Germinal center (tissue), 1 donor: ENCODE data around the gene RNF217.
"Not testable (repeated sequence)": the region's sequence is repeated elsewhere in the genome, so short reads cannot be mapped to it uniquely, and the experiment has no call there.

Source experiments
- DNase-seq: peaks from one replicate; pipeline ENCODE4 v3.0.0; 2012; ENCODE audit warnings: mixed read lengths, low spot score

RNF217 gene, protein sequence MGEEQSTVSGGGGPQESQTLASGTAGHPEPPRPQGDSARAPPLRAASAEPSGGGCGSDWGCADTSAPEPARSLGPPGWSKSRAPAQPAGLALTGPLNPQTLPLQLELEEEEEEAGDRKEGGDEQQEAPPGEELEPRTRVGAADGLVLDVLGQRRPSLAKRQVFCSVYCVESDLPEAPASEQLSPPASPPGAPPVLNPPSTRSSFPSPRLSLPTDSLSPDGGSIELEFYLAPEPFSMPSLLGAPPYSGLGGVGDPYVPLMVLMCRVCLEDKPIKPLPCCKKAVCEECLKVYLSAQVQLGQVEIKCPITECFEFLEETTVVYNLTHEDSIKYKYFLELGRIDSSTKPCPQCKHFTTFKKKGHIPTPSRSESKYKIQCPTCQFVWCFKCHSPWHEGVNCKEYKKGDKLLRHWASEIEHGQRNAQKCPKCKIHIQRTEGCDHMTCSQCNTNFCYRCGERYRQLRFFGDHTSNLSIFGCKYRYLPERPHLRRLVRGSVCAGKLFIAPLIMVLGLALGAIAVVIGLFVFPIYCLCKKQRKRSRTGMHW

DNA sequence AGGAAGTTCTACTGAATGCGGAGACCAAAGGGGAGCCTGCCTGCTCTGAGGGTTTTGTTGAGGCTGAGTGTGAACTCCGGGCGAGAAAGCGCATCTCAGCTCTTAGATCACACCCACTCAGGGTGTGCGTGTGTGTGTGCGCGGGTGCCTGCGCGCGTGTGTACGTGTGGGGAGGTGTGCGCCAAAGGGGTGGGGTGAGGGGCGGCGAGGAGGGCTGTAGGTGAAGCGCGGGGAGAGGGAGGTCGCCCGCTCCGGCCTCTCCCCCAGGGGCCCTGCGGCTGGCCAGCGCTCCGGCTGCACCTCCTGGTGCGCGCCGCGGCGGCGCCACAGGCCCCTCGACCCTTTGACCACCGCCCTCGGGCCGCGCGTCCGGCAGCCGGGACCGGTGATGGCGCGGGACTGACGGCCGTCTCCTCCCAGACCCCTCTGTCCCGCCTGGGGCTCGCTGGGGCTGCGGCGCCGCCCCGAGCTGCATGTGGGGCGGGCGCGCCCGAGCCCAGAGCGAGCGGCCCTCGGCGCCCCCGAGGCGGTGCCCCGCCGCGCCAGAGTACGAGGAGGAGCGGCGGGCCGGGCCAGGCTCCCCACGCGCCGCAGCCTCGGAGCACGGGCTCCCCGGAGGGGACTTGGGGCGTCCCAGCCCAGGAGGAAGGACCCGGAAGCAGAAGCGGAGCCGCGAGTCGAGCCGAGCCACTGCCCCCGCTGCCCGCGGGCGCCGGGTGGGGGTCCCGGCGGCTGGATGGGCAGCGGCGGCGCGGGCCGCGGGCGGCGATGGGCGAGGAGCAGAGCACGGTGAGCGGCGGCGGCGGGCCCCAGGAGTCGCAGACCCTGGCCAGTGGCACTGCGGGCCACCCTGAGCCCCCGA is at the start of gene RNF217:
TSS of gene RNF217 (plus strand) at position 661 of the 862 bp plus-strand sequence. CDS start at position 769, 108 bp downstream.
- peak; percentile 5 for DNase-seq

DNA sequence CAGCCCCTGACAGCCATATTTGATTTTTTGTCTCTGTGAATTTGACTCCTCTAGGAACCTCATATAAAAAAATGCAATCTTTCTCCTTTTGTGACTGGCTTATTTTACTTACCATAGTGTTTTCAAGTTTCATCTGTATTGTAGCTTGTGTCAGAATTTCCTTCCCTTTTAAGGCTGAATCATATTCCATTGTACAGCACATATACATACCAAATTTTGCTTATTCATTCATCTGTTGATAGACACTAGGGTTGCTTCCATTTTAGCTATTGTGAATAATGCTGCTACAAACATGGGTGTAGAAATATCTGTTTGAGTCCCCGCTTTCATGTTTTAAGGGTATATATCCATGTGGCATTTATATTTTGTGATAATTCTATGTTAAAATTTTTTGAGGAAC is 49.2 kb upstream of the RNF217 start:
- no peak for DNase-seq

DNA sequence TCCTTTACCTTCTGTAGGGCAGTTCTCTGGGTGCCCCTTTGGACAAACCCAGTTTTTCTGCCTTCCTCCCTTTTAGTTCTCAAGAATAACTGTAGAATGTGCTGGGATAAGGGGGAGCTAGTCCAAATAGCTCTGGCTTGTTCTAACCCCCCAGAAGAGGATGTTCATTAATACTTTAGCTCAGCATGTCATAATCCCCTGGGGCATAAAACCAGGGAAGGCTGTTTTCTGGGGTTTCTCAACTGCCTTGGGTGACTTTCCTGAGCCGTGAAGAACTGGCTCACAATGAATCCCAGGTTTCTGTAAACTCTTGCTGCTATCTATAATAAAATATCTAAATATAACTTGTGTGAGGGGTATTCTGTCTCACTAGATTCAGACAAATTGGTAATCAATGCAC is 44.5 kb upstream of the RNF217 start:
- DNase-seq, result no peak

DNA sequence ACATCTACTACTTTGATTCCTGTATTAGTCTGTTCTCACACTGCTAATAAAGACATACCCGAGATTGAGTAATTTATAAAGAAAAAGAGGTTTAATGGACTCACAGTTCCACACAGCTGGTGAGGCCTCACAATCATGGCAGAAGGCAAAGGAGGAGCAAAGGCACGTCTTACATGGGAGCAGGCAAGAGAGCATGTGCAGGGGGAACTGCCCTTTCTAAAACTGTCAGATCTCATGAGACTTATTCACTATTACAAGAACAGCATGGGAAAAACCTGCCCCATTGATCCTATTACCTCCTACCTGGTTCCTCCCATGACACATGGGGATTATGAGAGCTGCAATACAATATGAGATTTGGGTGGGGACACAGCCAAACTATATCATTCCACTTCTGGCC is 42.5 kb upstream of the RNF217 start:
- DNase-seq, result not testable (repeated sequence)

DNA sequence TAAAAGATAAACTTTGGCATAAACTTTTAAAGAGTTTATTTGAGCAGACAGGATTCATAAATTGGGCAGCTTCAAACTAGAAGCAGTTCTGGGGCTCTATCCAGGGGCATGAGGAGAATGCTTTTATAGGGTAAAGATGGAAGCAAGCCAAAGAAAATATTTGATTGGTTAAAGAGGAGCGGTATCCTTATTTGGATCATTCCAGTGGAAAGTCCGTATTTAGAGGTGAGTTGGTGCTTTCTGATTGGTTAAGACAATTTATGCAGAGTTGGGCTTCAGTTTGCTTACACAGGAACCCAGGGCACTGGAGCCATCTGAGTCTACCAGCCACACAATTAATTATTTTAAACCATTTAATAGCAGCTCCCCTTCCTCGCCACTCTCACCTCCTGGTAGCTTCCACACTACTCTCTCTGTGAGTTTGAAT is 37.9 kb upstream of the RNF217 start:
- no peak for DNase-seq

DNA sequence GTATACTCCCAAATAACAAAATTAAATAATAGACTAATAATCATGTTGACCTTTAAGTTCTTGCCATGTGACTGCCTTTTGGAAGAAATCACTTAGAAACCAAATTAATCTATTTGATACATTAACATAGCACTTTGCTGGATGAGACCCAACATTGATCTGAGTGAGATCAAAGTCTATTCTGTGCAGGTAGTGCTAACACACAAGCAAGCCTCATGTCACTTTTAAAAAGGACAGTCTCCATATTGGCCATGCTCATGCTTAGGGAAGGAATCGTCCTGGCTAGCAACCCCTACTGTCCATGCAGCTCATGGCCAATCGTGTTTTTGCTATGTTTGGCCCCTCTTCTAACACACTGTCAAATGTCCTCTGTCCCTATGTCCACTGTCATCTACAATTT is 35.8 kb upstream of the RNF217 start:
- no peak for DNase-seq

DNA sequence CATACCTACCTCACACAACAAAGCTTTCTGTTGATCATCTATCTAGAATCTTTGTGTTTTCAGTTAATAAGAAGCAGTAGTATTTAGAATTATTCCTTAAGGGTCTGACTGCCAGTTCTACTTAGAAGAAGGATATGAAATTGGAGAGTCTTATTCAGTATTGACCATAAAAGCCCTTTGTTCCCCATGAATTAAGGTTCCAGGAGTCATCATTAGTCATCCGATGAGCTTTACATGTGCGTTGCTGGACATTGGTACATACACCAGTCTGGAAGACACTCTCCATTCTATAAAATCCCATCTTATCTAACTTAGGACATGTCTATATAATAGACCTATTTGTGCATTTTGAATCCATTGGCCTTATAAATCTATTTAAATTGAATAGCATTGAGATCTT is 34.4 kb upstream of the RNF217 start:
- no peak for DNase-seq

DNA sequence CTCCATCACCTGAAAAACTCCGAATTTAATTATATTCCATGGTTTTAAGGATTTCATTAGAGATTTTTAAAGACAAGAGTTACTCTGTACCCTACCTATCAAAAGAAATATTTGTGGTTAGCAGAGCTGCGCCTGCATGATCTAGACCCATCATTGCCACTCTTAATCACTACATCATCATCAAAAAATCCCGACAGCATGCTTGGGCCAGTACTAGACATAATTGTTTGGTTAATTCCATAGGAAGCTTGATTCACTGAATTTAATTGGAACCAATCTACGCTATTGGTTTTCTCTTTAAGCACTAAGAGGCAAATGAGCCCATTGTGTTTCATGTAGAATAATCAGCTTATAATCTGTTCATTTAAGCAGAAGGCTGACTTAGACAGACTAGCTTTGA is 33.4 kb upstream of the RNF217 start:
- no peak for DNase-seq

DNA sequence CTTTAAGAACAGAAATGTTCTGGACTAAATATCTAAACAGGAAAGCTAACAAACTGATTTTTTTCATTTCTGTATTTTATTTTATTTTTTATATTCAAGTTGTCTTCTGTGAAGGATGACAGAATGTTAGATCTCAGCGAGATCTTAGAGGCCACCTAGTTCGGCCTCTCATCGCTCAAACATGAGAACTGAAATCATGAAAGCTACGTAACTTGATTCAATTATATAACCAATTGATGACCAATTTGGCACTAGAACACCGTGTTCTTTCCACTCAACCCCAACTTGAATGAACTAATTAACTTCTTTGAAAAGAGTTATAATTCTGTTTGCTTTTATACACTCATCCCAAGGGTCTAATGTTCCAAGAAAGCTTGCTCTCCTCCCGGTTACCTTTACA is 24.6 kb upstream of the RNF217 start:
- DNase-seq, result no peak

DNA sequence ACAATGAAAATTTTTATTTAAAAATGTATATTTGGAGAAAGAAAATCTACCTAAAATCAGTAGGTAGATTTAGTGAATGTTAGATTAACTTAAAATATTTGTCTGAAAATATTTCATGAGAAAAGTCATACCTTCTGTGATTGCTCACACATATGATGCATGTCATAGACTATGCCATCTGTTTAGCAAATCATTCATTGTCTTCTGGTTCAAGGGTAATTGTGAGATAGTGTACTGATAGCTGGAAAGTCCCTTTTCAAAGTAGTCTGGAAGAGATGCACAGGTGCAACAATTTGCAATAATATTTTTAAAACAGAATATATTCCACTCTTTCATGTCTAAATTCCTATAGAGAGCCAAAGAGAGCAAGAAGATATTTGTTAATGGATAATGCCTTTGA is 21.0 kb upstream of the RNF217 start:
- DNase-seq, result no peak

DNA sequence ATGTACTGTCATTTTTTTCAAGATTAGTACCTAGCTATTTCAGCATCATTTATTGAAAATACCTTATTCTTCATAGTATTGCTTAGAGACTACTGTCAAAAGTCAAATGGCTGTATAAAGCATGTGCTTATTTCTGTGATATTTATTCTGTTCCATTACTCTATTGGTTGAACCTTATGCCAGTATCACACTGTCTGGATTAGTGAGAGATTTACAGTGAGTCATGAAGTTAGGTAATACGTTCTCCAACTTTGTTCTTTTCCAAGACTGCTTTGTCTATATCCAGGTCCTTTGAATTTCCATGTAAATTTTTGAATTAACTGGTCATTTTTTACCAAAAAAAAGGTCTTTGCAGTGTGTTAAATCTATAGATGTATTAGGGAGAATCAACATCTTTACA is 18.6 kb upstream of the RNF217 start:
- no peak for DNase-seq

DNA sequence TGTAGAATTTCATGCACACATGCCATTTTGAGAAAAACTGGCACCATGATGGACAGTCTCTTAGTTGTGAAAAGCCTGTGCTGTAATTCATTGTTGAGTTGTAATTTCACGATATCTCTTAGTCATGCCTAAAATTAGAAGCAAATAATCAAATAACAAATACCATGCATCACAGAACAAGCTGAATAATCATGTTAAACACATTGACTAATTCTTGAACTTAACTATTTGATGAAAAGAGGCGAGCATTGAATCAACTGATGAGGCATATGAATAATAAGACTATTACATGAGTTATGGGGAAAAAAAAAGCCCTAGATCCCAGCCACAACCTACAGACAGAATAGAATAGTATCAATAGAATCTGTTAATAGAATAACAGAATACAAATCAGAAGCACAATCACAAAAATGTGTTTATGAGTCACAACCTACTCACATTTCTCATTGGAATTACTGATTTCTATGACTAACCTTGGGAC is 14.2 kb upstream of the RNF217 start:
- DNase-seq, result no peak

DNA sequence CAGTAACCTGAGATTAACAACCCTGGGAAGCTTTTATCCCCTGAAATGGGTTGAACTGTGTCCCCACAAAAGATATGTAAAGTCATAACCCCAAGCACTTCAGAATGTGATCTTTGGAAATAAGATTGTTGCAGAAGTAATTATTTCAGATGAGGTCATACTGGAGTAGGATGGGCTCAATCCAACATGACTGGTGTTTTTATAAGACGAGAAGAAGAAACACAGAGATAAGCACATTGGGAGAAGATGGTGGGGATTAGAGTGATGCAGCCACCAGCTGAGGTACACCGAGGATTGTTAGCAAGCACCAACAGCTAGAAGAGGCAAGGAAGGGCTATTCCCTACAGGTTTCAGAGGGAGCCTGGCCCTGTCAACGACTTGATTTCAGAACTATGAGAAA is 12.5 kb upstream of the RNF217 start:
- DNase-seq, result no peak

DNA sequence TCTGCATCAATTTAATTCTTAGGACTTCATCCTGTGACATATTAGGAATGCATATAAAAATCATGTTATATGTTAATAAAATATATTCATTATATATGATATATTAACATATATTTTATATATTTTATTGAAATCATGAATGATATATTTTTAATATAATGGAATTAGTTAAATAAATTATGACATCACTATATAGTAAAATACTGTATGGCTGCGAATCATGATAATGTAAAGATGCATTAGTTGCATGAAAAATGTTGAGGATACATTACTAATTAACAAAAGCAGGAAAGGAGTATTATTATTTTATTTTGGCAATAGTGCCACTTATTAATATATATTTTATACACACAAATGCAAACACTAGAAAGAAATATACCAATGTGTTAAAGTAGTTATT is 8.4 kb upstream of the RNF217 start:
- no peak for DNase-seq

DNA sequence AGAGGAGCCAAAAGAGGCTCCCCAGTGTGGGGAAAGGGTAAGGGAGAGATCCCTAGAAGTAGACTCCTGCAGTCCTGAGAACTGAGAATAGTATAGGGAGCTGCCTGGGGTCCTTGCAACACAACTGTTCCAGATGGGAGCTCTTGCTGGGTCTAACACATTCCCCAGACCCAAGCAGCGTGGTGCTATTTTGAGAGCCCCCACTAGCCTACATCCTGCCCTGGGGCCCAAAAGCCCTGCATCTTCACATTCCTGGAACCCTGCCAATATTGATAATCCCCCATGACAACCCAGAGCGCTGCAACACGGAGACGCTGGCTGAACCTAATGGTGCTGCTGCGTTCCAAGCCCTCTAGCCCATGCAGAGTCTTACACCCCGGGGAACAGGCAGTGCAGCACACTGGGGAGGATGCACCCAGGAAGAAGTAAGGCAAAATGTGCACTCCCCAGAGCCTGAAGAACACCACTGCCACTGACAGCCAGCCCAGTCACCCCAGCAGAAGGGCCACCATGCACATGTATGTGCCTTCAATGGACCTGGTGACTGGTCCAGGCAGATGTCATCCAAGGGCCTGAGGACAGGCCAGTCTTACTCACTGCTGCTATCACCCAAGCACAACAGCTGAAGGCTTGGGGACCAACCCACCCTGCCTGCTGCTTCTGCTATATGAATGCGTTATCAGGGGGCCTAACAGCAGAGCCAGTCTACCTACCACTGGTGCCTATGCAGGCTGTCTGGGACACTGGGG is 7.0 kb upstream of the RNF217 start:
- no peak for DNase-seq

DNA sequence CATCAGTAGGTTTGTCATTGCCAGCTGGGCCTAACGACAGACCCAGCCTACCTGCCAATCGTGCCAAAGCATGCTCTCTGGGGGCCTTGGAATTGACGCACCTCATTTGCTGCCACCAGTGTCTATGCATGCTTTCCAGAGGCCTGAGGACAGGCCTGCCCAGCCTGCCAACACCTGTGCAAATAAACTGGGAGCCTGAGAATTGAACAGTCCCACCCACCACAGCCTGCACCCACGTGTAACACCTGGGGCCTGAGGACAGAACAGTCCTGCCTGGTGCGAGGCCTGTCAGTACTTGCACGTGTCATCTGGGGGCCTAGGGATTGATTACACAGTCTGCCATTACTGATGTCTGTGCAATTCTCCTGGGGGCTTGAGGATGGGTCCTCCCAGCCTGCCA is 6.2 kb upstream of the RNF217 start:
- no peak for DNase-seq

DNA sequence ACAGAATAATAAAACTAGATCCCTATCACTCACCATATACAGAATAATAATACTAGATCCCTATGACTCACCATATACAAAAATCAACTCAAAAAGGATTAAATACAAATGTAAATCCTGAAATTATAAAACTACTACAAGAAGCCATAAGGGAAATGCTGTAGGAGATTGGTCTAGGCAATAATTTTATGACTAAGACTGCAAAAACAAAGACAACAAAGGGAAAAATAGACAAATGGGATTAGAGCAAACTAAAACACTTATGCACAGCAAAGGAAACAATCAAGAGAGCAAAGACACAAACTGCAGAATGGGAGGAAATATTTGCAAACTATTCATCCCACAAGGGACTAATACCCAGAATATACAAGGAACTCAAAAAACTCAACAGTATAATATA is 4.1 kb upstream of the RNF217 start:
- DNase-seq, result no peak

DNA sequence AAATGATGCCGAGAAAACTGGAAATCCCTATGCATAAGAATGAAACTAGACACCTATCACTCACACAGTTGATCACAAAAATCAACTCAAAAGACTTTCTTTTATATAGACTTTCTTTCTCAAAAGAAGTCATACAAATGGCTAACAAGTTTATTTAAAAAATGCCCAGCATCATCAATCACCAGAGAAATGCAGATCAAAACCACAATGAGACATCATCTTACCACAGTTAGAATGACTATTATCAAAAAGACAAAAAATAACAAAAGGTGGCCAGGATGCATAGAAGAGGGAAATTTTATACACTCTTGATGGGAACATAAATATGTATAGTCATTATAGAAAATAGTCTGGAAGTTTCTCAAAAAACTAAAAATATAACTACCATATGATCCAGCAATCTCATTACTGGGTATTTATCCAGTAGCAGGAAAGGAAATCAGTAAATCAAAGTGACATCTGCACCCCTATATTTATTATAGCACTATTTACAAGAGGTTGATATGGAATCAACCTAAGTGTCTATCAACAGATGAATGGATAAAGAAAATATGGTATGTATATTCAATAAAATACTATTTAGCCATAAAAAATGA is 3.4 kb upstream of the RNF217 start:
- DNase-seq, result no peak

DNA sequence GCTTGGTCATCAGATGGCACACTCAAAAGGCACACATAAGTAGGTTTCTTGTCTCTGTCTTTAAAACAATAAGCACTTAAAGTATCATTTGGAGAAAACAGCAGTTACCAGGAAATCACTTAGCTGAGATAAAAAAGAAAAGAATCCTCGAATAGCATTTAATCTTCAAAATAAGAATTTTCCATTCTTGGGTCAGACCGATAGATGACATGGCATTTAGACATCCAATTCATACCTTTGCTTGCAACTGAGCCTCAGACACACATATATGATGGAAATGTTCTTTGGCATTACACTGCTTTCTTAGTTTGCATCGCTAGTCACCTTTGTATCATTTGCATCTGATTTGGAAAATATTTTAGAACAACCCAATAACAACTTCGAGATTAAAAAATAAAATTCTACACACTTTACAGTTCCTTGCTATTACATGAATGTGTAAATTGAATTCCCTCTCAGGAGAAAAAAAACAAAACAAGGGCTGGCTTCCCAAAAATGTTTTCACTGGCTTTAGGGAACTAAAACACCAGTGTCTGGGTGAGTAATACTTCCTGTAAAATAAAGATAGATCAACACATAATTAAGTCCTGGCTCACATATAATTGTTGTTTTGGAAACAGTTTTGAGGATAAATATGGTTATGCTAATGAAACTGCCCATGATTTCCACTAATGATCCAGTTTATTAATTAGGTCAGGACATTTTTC is 1.3 kb upstream of the RNF217 start:
- no peak for DNase-seq

DNA sequence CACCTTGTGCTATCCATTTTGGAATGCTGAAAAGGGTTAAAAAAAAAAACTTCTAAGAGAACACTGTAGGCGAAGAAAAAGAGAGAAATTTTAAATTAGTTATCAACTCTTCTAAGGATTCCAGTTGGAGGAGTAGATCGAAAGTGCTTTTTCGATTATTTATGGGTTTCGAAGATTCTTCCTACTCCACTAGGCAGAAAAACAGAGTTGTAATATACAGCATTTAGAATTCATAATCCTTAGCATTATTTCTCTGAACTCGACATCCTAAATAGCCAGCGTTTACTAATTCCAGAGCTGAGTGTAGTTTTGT is 817 bp upstream of the RNF217 start:
- DNase-seq, result no peak
